CD4-positive, alpha-beta T cell treated with Interleukin-12 subunit alpha and Interleukin-12 subunit beta, for 1 hour (primary cell): Measurements from ENCODE around the gene KIAA0232.

Source experiments
- DNase-seq: peaks from one replicate; pipeline ENCODE4 v3.0.0-alpha.2; 2020

The KIAA0232 gene

GRCh38 chr4:6926681-6927478 lies 144.4 kb downstream of the KIAA0232 start:
- DNase-seq: peak; percentile 70

- no peak for DNase-seq
These were observed 145.6 kb downstream of the KIAA0232 start for GRCh38 chr4:6928081-6928480.

- no peak for DNase-seq
These were observed 146.8 kb downstream of the KIAA0232 start for GRCh38 chr4:6929339-6929811.

- DNase-seq: no peak
These were observed 147.4 kb downstream of the KIAA0232 start for GRCh38 chr4:6929812-6930464.

- DNase-seq: no peak
These were observed 149.9 kb downstream of the KIAA0232 start for GRCh38 chr4:6932475-6932874.

- DNase-seq: no peak
These were observed 150.4 kb downstream of the KIAA0232 start for GRCh38 chr4:6932918-6933317.
